CMK (cell line): ENCODE results near the gene DEFB132.

Experiments
- DNase-seq: peaks from one replicate; pipeline ENCODE4 v3.0.0-alpha.2; 2010; ENCODE audit warnings: low read depth

DEFB132 gene

GRCh38 chr20:266596-267562, 9.4 kb downstream of the DEFB132 start:
- peak; percentile 95 for DNase-seq

DNA sequence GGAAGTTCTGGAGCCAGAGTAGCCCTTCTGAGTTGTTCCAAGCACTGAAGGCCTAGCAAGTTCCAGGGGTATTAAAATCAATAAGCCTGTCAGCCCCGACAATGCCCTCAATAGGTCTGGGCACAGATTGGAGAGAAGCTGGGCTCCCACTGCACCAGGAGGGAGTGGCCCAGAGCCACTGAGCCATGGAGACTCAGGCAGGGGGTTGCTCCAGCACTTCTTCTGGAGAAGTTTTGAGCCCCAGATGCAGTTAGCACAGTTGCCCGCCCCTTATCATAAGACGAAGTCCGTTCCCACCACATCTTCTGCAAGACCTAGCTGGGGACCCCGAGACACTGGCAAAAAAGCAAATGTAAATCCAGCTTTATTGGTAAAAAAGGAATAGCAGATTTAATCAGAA, 13.0 kb downstream of the DEFB132 start:
- DNase-seq, result no peak

DNA sequence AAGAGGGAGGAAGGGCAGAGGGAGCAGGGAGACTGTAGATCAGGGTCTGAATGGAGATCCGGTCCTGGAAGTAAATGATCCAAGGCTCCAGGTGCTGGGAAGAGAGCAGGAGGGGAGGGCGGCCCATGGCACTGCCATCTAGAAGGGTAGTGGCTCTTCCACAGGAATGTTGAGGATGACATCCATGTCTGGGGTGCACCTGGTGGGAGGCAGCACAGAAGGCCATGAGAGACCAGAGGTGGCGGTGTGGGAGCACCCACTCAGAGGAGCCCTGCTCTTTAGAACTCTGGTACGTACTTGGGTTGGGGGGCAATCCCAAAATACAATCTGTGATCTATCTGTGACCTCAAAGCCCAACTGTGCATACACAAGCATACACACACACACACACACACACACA, 13.5 kb downstream of the DEFB132 start:
- no peak for DNase-seq

DNA sequence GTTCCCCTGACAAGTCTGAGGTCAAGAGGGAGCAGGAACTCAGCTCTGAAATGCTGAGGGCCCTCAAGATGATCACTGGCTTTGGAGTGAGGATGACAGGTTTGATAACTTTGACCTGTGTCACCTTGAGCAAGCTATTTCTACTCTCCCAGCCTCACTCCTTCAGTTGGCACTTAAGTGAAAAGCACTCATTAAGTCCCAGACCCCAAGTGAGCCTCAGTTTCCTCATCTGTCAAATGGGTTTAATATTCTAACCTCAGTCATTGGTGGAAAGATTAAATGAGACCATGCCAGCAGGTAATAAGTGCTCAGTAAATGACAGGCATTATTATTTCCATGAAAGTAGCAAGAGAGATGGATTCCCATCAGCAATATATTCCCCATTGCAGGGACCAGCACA, 14.0 kb downstream of the DEFB132 start:
- no peak for DNase-seq

- DNase-seq, result no peak
Measured at GRCh38 chr20:272718-273117, 15.2 kb downstream of the DEFB132 start.

DNA sequence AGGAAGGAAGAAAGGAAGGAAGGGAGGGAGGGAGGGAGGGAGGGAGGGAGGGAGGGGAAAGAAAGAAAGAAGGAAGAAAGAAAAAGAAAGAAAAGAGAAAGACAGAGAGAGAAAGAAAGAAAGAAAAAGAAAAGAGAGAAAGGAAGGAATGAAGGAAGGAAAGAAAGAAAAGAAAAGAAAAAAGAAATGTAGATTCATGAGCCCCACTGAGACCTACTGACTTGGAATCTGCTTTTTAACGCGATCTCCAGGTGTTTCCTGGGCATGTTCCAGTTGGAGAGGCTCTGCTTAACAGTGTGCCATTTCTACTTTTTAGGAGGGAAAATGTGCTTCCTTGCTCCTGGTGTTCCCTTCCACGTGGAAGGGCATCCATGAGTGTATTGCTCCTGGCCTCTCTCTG, 16.4 kb downstream of the DEFB132 start:
- no peak for DNase-seq

- no peak for DNase-seq
Measured at GRCh38 chr20:275791-276190, 18.3 kb downstream of the DEFB132 start.

GRCh38 chr20:276620-277495, 19.3 kb downstream of the DEFB132 start:
- no peak for DNase-seq

DNA sequence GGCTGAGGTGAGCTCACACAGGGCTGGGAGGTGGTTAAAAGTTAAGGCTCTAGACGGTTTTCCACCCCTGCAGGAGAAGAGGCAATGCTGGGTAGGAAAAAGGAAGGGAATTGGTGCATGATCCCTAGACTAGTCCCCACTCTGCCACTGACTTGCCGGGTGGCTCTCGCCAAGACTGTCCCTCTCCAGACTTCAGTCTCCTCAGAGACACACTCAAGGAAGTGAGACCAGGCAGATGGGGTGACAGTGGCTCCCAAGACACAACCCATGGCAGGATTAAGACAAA, 19.9 kb downstream of the DEFB132 start:
- DNase-seq, result no peak

GRCh38 chr20:278181-278580, 20.7 kb downstream of the DEFB132 start:
- no peak for DNase-seq

DNA sequence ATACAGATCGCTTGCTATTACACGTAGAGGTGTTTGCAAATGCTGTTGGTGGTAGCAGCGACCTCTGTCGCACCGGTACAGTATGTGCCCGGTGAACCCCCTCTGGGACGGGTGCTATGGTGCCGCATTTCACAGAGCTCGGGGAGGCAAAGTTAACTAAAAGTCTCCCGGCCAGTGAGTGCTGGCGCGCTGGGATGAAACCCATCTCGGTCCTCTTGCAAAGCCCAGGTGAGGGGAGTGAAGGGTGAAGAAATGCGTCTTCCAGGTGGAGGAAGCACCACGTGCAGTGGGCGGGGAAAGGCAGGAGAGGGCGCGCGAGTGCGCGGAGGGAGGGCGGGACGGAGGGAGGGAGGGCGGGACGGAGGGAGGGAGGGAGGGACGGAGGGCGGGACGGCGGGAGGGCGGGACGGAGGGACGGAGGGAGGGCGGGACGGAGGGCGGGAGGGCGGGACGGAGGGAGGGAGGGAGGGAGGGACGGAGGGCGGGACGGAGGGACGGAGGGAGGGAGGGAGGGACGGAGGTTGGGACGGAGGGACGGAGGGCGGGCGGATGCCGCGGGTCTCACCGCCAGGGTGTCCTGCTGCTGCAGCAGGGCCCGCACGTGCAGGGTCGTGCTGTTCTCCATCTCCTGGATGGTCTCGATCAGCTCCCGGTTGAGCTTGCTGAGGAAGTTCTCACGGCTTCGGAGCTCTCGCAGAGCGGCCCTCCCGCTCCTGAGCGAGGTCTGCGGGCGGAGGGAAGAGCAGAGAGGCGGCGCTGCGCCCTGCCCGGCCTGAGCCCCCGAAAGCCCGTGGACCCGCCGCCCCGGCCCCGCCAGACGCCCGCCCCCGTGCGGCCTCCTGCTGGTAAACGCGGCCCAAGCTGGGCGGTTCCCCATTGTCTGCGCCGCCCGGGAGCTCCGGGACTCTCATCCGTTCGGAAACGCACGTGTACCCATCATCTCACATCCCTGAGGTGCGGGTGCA, 21.4 kb downstream of the DEFB132 start:
- no peak for DNase-seq

- no peak for DNase-seq
Measured at GRCh38 chr20:284172-284571, 26.6 kb downstream of the DEFB132 start.

DNA sequence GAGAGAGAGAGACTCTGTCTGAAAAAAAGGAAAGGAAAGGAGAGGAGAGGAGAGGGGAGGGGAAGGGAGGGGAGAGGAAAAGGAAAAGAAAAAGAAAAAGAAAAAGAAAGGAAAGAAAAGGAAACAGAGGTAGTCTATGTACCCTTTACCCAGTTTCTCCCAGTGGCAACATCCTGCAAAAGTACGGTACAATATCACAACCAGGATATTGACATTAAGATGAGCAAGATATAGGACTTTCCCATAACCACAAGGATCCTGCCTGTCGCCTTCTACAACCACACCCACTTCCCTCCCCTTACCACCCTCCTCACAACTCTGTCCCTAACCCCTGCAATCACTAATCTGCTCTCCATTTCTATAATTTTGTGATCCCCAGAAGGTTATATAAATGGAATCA, 29.0 kb downstream of the DEFB132 start:
- no peak for DNase-seq

GRCh38 chr20:288956-289692, 31.6 kb downstream of the DEFB132 start:
- DNase-seq, result no peak

GRCh38 chr20:289693-290083, 32.2 kb downstream of the DEFB132 start:
- no peak for DNase-seq

GRCh38 chr20:290084-290831, 32.7 kb downstream of the DEFB132 start, which contains the start of gene C20orf96:
Gene C20orf96 (minus strand): TSS chr20:290750. CDS start chr20:290610, 140 bp downstream.
- peak; percentile 88 for DNase-seq

- no peak for DNase-seq
Measured at GRCh38 chr20:294602-295001, 37.1 kb downstream of the DEFB132 start.

DNA sequence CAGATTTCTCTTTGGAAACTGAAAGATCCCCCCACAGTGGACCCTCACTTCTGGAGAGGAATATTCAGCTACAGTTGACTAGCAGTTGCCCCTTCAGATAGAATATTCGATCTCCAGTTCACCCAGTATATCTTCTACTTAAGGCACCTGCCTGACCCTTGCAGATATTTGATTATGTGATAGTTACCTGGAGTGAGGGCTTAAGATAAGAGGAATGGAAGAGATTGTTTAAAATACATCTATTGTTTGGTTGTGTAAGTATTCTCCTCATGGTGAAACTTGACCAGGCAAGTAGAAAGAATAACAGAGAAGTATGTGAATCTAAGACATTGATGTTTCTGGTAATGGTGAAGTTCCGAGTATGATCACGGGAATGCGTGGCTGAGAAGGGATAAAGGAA, 38.3 kb downstream of the DEFB132 start:
- no peak for DNase-seq

- DNase-seq, result peak; percentile 82
Measured at GRCh38 chr20:297098-297924, 39.8 kb downstream of the DEFB132 start, which contains the start of gene ZCCHC3. Gene ZCCHC3 (plus strand): TSS chr20:297570. CDS start chr20:297587, 17 bp downstream.
